ENCODE measurements around the gene APOLD1.

Gene APOLD1

GRCh38 chr12:12840580-12840899 is 55.1 kb downstream of the APOLD1 start:
- DNase-seq, result no peak

All from fibroblast of skin of abdomen (primary cell).